ENCODE results near the gene KNOP1.

The KNOP1 gene

GRCh38 chr16:19766988-19767387 lies 49.0 kb upstream of the KNOP1 start:
- no peak for ATAC-seq
- no peak for TF ChIP-seq ZFP30 (CRISPR knock-in tag; IDR thresholded peaks at IDR 0.05)
- TF ChIP-seq TOX (CRISPR knock-in tag; IDR thresholded peaks at IDR 0.05; ENCODE audit: borderline replicate concordance), result no peak
- no peak for TF ChIP-seq ZC3H10 (CRISPR knock-in tag; IDR thresholded peaks at IDR 0.05)
- no peak for TF ChIP-seq CSRNP3 (CRISPR knock-in tag; IDR thresholded peaks at IDR 0.05)
- no peak for TF ChIP-seq ZNF565 (CRISPR knock-in tag; conservative IDR thresholded peaks at IDR 0.05; ENCODE audit: low read depth)
- no peak for TF ChIP-seq ZFP3 (CRISPR knock-in tag; IDR thresholded peaks at IDR 0.05)
- TF ChIP-seq ARNTL (CRISPR knock-in tag; IDR thresholded peaks at IDR 0.05; ENCODE audit: borderline replicate concordance, low read depth), result no peak
- no peak for TF ChIP-seq ESRRG (CRISPR knock-in tag; IDR thresholded peaks at IDR 0.05)
- TF ChIP-seq ZNF70 (CRISPR knock-in tag; IDR thresholded peaks at IDR 0.05), result no peak
- TF ChIP-seq PPARA (CRISPR knock-in tag; IDR thresholded peaks at IDR 0.05; ENCODE audit: borderline replicate concordance), result no peak
- no peak for TF ChIP-seq CSDC2 (CRISPR knock-in tag; IDR thresholded peaks at IDR 0.05)
- TF ChIP-seq TCF4 (CRISPR knock-in tag; IDR thresholded peaks at IDR 0.05; ENCODE audit: borderline replicate concordance), result no peak
- TF ChIP-seq ISL1 (CRISPR knock-in tag; IDR thresholded peaks at IDR 0.05), result no peak
- no peak for TF ChIP-seq SNAI2 (CRISPR knock-in tag; IDR thresholded peaks at IDR 0.05)
- no peak for TF ChIP-seq CREB5 (CRISPR knock-in tag; IDR thresholded peaks at IDR 0.05; ENCODE audit: low read depth)
- no peak for TF ChIP-seq BACH2 (CRISPR knock-in tag; IDR thresholded peaks at IDR 0.05; ENCODE audit: borderline replicate concordance)
- TF ChIP-seq POU6F1 (CRISPR knock-in tag; IDR thresholded peaks at IDR 0.05; ENCODE audit: borderline replicate concordance, low read depth), result no peak

- no peak for ATAC-seq
Measured at GRCh38 chr16:19766554-19766884, 48.5 kb upstream of the KNOP1 start.

GRCh38 chr16:19765860-19766553 lies 48.0 kb upstream of the KNOP1 start:
- no peak for ATAC-seq
- TF ChIP-seq ZFP30 (CRISPR knock-in tag; IDR thresholded peaks at IDR 0.05), result no peak
- TF ChIP-seq BACH2 (CRISPR knock-in tag; IDR thresholded peaks at IDR 0.05; ENCODE audit: borderline replicate concordance), result no peak
- no peak for TF ChIP-seq TOX (CRISPR knock-in tag; IDR thresholded peaks at IDR 0.05; ENCODE audit: borderline replicate concordance)
- no peak for TF ChIP-seq SNAI2 (CRISPR knock-in tag; IDR thresholded peaks at IDR 0.05)
- TF ChIP-seq CSRNP3 (CRISPR knock-in tag; IDR thresholded peaks at IDR 0.05), result no peak
- TF ChIP-seq ZFP3 (CRISPR knock-in tag; IDR thresholded peaks at IDR 0.05), result no peak
- no peak for TF ChIP-seq ISL1 (CRISPR knock-in tag; IDR thresholded peaks at IDR 0.05)
- no peak for TF ChIP-seq PATZ1 (CRISPR knock-in tag; IDR thresholded peaks at IDR 0.05; ENCODE audit: borderline replicate concordance)
- no peak for TF ChIP-seq RARB (CRISPR knock-in tag; IDR thresholded peaks at IDR 0.05)
- TF ChIP-seq OSR1 (CRISPR knock-in tag; IDR thresholded peaks at IDR 0.05), result no peak
- no peak for TF ChIP-seq CSDC2 (CRISPR knock-in tag; IDR thresholded peaks at IDR 0.05)

More at GRCh38 chr16:19766554-19766884, 48.5 kb upstream of the KNOP1 start:
- TF ChIP-seq CSRNP3 (CRISPR knock-in tag; IDR thresholded peaks at IDR 0.05), result no peak
- TF ChIP-seq RARB (CRISPR knock-in tag; IDR thresholded peaks at IDR 0.05), result no peak
- TF ChIP-seq CSDC2 (CRISPR knock-in tag; IDR thresholded peaks at IDR 0.05), result no peak
- TF ChIP-seq TCF4 (CRISPR knock-in tag; IDR thresholded peaks at IDR 0.05; ENCODE audit: borderline replicate concordance), result no peak
- no peak for TF ChIP-seq OSR1 (CRISPR knock-in tag; IDR thresholded peaks at IDR 0.05)
- TF ChIP-seq GLIS3 (CRISPR knock-in tag; IDR thresholded peaks at IDR 0.05), result no peak
- TF ChIP-seq ZFP30 (CRISPR knock-in tag; IDR thresholded peaks at IDR 0.05), result no peak
- no peak for TF ChIP-seq CREB5 (CRISPR knock-in tag; IDR thresholded peaks at IDR 0.05; ENCODE audit: low read depth)

Data from SK-N-SH treated with all-trans-retinoic acid at 6 μM for 48 hours (cell line).